NCI-H2227 (cell line): ENCODE measurements around the gene ZBTB42.
"Not testable (repeated sequence)": the region's sequence is repeated elsewhere in the genome, so short reads cannot be mapped to it uniquely, and the experiment has no call there.

Experiments
- DNase-seq: peaks from one replicate; lab custom pipeline; 2025; ENCODE audit not compliant: unreplicated experiment; lab: John Stamatoyannopoulos, UW

Gene ZBTB42

GRCh38 chr14:104836171-104836935 lies 35.5 kb downstream of the ZBTB42 start:
- DNase-seq: not testable (repeated sequence)

GRCh38 chr14:104841730-104842129 lies 40.8 kb downstream of the ZBTB42 start:
- no peak for DNase-seq

- DNase-seq: no peak
These were observed 42.1 kb downstream of the ZBTB42 start for GRCh38 chr14:104843006-104843405.

- DNase-seq: peak; percentile 25
These were observed 42.8 kb downstream of the ZBTB42 start for GRCh38 chr14:104843442-104844305.

- DNase-seq: peak; percentile 25
These were observed 43.6 kb downstream of the ZBTB42 start for GRCh38 chr14:104844306-104845032.

- no peak for DNase-seq
These were observed 44.2 kb downstream of the ZBTB42 start for GRCh38 chr14:104845033-104845666.

- no peak for DNase-seq
These were observed 45.0 kb downstream of the ZBTB42 start for GRCh38 chr14:104845834-104846441.

- DNase-seq: no peak
These were observed 51.4 kb downstream of the ZBTB42 start for GRCh38 chr14:104852280-104852663.
